ENCODE results near the gene FAM131C.

The FAM131C gene

DNA sequence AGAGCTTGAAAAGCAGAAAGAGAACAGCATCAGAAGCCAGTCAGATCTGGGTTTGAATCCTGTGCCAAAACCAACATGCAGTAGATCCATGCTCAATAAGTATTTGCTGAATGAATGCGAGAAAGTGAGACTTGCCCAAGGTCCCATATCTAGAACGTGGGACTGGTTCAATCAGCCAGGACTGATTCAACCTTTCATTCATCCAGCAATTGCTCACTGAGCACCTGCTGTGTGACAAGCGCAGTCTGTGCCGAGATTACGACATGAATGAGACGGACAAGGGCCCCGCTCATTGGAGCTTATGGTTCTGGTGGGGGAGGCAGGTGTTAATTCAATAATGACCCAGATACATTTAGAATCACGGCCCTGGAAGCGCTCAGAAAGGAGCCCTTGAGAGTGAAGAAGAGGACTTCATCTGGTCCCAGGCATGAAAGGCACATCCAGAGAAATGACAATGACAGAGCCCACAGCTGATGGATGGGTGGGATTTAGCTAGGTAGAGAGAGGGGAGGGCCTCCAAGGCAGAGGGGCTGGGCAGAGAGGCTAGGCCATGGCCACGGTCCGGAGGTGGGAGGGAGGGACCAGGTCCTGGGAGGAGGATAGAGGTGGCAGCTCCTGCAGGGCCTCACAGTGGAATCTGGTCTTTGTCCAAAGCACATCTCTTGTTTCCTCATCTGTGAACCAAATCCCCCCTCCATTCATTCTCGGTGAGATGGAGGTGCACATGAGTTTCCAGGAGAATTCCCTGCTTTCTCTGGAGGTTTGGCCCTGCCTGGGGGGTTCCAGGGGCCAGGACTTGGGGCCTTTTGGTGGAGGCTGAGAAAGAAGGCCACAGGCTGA, 4.2 kb upstream of the FAM131C start:
- H3K27ac ChIP-seq: no peak overlapping the region
- DNase-seq (ENCODE audit: low spot score): no peak
- TF ChIP-seq, protein P1, sequence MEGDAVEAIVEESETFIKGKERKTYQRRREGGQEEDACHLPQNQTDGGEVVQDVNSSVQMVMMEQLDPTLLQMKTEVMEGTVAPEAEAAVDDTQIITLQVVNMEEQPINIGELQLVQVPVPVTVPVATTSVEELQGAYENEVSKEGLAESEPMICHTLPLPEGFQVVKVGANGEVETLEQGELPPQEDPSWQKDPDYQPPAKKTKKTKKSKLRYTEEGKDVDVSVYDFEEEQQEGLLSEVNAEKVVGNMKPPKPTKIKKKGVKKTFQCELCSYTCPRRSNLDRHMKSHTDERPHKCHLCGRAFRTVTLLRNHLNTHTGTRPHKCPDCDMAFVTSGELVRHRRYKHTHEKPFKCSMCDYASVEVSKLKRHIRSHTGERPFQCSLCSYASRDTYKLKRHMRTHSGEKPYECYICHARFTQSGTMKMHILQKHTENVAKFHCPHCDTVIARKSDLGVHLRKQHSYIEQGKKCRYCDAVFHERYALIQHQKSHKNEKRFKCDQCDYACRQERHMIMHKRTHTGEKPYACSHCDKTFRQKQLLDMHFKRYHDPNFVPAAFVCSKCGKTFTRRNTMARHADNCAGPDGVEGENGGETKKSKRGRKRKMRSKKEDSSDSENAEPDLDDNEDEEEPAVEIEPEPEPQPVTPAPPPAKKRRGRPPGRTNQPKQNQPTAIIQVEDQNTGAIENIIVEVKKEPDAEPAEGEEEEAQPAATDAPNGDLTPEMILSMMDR (IDR thresholded peaks at IDR 0.05): no peak
- H3K4me3 ChIP-seq: no peak overlapping the region

DNA sequence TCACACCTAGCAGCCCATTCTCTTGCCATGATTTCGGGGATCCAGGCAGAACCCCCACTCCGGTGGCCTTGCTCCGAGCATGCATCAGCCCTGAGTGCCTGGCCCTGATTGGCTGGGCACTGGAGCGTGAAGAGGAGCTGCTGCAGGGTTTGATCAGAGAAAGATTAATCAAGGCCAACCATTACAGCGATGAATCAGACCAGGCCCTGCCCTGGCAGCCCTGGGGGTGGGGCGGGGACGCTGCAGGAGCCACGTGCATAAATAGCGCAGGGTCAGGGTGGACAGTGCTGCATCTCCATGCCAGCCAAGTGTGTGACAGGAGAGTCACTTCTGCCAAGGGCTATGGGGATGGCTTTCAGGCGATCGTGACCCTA, 3.4 kb upstream of the FAM131C start:
- TF ChIP-seq, protein P1 (IDR thresholded peaks at IDR 0.05): no peak
- DNase-seq (ENCODE audit: low spot score): no peak
- Histone ChIP-seq H3K4me3 (no peak overlapping the region), H3K27ac (peak overlapping the region in 1 of 2 donors; percentile 24)

DNA sequence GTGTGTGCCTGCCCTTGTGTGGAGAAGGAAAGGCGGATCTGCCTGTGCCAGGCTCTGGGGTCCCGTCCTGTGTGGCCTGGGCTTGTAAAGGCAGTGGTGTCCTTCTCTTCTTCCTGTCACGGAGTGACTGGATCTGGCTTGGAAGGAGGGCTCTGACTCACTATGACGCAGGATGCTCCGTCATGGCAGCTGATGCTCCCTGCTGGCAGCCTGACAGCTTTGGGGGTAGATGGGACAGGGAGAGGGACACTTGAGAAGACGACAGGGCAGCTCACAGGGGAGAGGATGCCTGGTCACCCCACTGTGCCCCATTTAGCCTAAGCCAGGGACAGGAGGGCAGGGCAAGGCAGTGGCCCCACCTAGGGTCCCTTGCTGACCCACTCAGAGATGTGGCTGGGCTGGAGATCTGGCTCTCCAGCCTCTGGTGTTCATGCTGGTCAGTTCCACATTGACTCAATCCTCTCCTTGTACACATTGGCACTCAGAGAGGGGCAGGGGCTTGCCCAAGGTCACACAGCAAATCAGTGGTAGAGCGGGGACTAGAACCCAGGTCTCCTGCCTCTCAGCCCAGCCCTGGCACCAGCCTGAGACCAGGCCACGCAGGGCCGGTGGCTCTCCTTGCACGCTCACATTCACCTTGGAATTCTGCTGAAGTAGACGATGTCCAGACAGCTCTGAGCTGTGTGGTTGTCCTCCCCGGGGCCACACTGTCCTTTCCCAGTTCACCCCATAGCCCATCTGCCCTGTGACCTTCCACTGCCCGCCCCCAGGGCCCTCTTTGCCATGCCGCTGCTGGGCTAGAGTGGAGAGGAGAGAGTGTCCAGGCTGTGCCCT, 2.8 kb upstream of the FAM131C start:
- no peak for DNase-seq (ENCODE audit: low spot score)
- TF ChIP-seq, protein P1 (IDR thresholded peaks at IDR 0.05): no peak
- no peak overlapping the region for H3K4me3 ChIP-seq
- H3K27ac ChIP-seq: peak overlapping the region; percentile 20 to 24

DNA sequence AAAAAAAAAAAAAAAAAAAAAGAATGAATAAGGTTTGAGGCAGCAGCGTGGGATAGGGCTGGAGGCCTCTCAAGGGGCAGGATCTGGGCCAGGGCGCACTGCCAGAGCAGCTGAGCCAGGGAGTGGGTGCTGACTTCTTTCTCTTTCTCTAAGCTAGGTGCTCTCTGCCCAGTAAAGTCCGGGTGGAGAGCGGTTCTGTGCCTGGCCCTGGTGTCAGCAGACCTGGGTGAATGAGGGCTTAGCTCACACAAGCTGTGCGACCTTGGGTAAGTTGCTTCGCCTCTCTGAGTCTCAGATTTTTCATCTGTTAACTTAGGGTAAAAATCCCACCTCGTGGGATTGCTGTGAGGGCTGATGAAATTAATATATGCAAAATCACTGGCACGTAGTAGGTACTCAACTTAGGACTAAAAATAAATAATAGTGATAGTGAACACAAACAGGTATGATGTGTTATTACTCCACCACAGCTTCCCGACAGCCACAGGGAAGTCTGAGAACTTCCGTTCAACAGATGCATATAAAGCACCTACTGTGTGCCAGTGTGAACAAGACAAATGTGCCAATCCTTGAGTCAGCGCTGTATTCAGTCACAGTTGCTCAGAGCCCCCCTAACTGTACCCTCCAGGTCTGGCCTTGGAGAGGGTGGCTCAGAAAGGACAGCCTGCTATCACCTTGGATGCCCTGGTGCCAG, 2.0 kb upstream of the FAM131C start:
- TF ChIP-seq, protein P1 (IDR thresholded peaks at IDR 0.05): no peak
- Histone ChIP-seq H3K4me3 (no peak overlapping the region), H3K27ac (peak overlapping the region in 1 of 2 donors; percentile 24)
- no peak for DNase-seq (ENCODE audit: low spot score)

DNA sequence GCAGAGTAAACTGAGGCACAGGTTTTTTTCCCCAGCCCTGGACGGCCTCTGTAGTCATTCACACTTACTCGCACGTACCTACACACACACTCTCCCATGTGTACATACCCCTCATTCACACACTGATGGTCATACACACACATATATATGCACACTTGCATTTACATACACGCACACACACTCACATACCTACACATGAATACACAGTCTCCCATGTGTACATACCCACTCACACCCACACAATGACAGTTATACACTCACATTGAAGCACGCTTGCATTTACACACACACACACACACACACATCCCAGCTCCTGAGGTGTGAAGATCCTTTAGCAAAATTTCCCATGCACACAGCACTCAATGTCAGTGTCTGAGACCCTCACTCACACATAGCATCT, 766 bp upstream of the FAM131C start:
- H3K4me3 ChIP-seq: peak overlapping the region; percentile 67
- TF ChIP-seq, protein P1 (IDR thresholded peaks at IDR 0.05): no peak
- H3K27ac ChIP-seq: no peak overlapping the region
- DNase-seq (ENCODE audit: low spot score): no peak

DNA sequence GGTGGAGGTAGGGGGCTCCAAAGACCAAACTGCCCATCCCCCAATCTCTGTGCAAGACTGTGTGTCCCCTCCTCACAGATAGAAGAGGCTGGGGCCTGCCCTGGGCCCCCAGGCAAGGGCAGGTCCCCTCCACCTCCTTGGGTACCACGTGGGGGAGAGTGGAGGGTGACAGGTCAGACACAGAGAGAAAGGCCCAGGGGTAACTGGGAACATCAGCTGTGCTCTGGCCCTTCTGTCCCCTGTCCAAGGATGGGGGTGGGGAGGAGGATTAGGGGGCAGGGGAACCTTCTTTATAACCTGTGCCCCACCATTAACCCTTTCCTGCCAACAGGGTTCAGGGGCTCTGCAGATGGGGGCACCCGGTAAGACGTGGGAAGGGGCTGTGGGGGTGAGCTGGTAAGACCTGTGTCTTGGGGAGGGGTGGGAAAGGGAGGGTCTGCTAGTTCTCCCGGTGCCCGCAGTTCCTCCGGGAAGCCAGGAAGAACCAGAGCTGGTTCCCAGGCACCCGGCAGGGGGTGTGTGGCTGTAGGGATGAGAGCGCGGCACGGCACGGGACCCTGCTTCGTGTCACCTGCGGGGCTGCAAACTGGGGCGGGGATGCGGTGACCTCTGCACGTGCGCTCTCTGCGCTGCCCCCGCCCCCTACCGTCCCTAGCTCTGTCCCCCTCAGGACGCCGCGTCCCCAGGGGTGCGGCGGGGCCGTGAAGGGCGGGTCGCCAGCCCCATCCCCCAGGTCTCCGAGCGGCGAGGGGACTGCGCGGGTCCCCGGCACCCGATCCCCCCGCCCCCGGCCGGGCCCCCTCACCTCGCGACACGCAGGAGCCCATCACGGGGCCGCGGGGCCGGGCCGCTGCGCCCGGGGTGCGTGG, 601 bp downstream of the FAM131C start:
- TF ChIP-seq, protein P1 (IDR thresholded peaks at IDR 0.05): no peak
- DNase-seq (ENCODE audit: low spot score): no peak
- peak overlapping the region; percentile 67 for H3K4me3 ChIP-seq
- no peak overlapping the region for H3K27ac ChIP-seq
